Measurements from ENCODE around the gene CD82.
"Not testable (repeated sequence)": the region's sequence is repeated elsewhere in the genome, so short reads cannot be mapped to it uniquely, and the experiment has no call there.

CD82 gene

DNA sequence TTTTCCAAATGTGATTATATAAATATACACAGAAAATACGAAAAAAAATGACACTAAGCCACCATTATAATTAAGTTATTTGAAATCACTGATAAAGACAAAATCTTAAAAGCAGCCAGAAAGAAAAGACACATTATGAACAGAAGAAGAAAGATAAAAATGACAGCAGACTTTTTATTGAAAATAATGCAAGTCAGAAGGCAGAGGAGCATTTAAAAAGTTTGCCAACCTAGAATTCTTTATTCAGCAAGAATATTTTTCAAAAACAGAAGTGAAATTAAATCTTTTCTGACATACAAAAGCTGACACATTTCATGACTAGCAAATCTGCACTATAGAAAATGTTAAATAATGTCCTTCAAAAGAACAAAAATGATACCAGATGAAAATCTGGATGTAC is 77.8 kb downstream of the CD82 start:
- peaks cover 6% of the 10 kb centered on the region for H3K36me3 Mint-ChIP-seq (ENCODE audit: low read depth)
- H3K9me3 Mint-ChIP-seq = peaks cover 42% of the 10 kb centered on the region
- no peak overlapping the region for H3K4me3 Mint-ChIP-seq
- DNase-seq = no peak
- H3K27me3 Mint-ChIP-seq (ENCODE audit: low read depth, poor library complexity) = peaks cover 15% of the 10 kb centered on the region
- TF ChIP-seq, protein P1, sequence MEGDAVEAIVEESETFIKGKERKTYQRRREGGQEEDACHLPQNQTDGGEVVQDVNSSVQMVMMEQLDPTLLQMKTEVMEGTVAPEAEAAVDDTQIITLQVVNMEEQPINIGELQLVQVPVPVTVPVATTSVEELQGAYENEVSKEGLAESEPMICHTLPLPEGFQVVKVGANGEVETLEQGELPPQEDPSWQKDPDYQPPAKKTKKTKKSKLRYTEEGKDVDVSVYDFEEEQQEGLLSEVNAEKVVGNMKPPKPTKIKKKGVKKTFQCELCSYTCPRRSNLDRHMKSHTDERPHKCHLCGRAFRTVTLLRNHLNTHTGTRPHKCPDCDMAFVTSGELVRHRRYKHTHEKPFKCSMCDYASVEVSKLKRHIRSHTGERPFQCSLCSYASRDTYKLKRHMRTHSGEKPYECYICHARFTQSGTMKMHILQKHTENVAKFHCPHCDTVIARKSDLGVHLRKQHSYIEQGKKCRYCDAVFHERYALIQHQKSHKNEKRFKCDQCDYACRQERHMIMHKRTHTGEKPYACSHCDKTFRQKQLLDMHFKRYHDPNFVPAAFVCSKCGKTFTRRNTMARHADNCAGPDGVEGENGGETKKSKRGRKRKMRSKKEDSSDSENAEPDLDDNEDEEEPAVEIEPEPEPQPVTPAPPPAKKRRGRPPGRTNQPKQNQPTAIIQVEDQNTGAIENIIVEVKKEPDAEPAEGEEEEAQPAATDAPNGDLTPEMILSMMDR (IDR thresholded peaks at IDR 0.05) = no peak
- no peaks in the 10 kb centered on the region for H3K4me1 Mint-ChIP-seq
- no peak overlapping the region for H3K27ac Mint-ChIP-seq

DNA sequence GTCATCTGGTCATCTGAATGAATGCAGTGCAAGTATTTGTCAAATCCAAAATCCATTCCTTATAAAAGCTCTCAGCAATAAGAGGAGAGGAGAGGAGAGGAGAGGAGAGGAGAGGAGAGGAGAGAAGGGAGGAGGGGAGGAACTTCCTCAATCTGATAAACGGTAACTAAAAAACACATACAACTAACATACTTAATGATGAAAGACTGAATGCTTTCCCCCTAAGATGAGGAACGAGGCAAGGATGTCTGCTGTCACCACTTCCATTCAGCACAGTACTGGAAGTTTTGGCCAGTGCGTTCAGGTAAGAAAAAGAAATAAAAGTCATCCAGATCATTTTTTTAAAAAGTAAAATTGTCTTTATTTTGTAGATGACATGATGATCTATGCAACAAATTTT is 80.4 kb downstream of the CD82 start:
- peaks cover 8% of the 10 kb centered on the region for H3K27me3 Mint-ChIP-seq (ENCODE audit: low read depth, poor library complexity)
- peaks cover under 1% of the 10 kb centered on the region for H3K4me1 Mint-ChIP-seq
- peaks cover 6% of the 10 kb centered on the region for H3K36me3 Mint-ChIP-seq (ENCODE audit: low read depth)
- no peak overlapping the region for H3K27ac Mint-ChIP-seq
- no peak for DNase-seq
- TF ChIP-seq, protein P1 (IDR thresholded peaks at IDR 0.05) = no peak
- H3K4me3 Mint-ChIP-seq = no peak overlapping the region
- peaks cover 42% of the 10 kb centered on the region for H3K9me3 Mint-ChIP-seq

DNA sequence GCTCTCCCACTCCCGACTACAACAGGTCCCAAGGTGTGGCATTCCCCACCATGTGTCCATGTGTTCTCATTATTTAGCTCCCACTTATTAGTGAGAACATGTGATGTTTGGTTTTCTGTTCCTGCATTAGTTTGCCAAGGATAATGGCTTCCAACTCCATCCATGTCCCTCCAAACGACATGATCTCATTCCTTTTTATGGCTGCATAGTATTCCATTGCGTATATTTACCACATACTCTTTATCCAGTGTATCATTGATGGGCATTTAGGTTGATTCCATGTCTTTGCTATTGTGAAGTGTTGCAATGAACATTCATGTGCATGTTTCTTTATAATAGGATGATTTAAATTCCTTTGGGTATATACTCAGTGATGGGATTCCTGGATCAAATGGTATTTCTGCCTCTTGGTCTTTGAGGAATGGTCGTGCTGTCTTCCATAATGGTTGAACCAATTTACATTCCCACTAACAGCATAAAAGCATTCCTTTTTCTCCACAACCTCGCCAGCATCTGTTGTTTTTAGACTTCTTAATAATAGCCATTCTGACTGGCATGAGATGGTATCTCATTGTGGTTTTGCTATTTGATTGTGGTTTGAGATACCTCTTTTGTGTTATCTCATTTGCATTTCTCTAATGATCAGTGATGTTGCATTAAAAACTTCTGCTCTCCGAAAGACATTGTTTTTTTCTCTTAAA is 81.9 kb downstream of the CD82 start:
- H3K27ac Mint-ChIP-seq; H3K36me3 Mint-ChIP-seq (ENCODE audit: low read depth); H3K4me3 Mint-ChIP-seq; H3K27me3 Mint-ChIP-seq (ENCODE audit: low read depth, poor library complexity); DNase-seq: not testable (repeated sequence)
- peaks cover 34% of the 10 kb centered on the region for H3K9me3 Mint-ChIP-seq
- H3K4me1 Mint-ChIP-seq = peaks cover 16% of the 10 kb centered on the region

DNA sequence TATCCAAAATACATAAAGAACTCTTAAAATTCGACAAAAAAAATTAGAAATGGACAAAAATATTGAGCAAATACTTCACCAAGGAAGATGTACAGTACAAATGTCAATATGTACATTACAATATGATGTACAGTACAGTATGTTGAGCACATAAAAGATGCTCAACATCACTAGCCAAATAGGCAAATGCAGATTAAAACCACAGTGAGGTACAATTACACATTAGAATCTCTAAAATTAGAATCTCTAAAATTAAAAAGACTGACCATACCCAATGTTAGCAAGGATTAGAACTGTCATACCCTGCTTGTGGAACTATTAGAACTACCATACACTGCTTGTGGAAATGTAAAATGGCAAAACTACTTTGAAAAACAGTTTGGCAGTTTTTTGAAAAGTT is 82.6 kb downstream of the CD82 start:
- H3K9me3 Mint-ChIP-seq = peaks cover 27% of the 10 kb centered on the region
- H3K36me3 Mint-ChIP-seq (ENCODE audit: low read depth) = peaks cover under 1% of the 10 kb centered on the region
- DNase-seq = no peak
- H3K4me3 Mint-ChIP-seq = no peak overlapping the region
- no peak overlapping the region for H3K27ac Mint-ChIP-seq
- peaks cover 16% of the 10 kb centered on the region for H3K4me1 Mint-ChIP-seq
- TF ChIP-seq, protein P1 (IDR thresholded peaks at IDR 0.05) = no peak
- peaks cover 4% of the 10 kb centered on the region for H3K27me3 Mint-ChIP-seq (ENCODE audit: low read depth, poor library complexity)

DNA sequence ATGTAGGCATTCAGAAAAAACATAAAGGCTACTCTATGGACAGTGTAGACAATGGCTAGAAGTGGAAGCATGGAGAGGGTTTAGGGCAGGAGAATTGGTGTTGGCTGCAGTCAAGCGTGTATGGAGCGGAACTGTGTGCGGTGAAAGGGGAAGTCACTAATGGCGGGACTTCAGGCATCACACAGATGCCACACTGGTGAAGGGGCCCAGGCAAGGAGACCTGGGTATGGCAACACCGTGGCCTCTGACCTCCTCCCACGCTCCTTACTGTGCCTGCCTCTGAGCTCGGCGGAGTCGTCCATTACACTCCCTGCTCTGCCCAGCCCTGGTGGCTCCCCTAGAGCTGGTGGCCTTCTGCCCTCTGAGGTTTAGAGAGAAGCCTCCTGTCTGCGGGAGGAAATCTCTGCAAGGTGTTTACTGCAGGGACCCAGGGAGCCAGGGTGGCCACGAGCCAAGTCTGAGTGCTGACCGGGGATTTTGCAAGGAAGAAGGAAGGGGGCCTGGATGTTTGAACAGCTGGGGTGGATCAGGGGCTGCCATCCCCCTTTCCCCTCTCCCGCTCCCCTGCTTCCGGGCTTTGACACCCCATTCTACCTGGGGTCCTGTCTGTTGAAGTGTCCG is 86.2 kb downstream of the CD82 start:
- Mint-ChIP-seq H3K36me3 (ENCODE audit: low read depth) (no peaks in the 10 kb centered on the region), H3K27ac (peak overlapping the region; percentile 85), H3K27me3 (ENCODE audit: low read depth, poor library complexity) (peaks cover 4% of the 10 kb centered on the region), H3K4me3 (no peak overlapping the region), H3K4me1 (peaks cover 25% of the 10 kb centered on the region), H3K9me3 (peaks cover 8% of the 10 kb centered on the region)
- TF ChIP-seq, protein P1 (IDR thresholded peaks at IDR 0.05) = no peak
- no peak for DNase-seq

DNA sequence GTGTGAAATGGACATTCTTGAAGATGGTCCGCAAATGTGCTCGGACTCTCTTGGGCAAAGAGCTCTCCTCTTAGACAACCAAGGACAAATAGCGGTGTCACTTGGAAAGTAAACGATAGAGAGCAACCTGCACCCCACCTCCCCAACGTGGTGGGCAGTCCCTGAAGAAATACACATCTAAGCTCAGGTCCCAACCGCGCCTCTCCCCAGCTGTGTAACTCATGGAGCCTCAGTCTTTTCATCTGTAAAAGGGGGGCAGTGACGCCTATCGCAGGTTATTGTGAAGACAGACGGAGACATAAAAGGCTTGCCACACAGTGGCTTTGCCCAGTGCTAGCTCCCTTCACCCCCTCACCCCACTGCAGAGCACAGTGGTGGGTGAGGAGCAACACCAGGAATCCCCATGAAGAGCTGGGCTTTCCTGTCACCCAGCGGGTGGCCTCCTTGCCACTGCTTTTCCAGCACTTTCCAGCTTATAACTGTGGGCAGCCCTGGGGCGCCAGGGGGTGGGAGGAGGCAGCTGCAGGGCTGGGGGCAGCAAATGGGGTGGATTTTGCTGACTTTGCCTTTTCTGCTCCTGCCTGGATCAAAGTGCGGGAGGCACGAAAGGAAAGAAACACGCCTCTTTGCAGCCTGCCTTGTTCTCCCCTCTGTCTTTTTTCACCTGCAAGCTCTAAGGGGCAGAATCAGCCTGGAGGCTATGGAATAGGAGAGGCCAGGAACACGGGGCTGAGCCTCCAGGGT is 87.6 kb downstream of the CD82 start:
- H3K9me3 Mint-ChIP-seq = no peaks in the 10 kb centered on the region
- peaks cover 4% of the 10 kb centered on the region for H3K27me3 Mint-ChIP-seq (ENCODE audit: low read depth, poor library complexity)
- DNase-seq = no peak
- TF ChIP-seq, protein P1 (IDR thresholded peaks at IDR 0.05) = no peak
- H3K4me3 Mint-ChIP-seq = no peak overlapping the region
- no peaks in the 10 kb centered on the region for H3K36me3 Mint-ChIP-seq (ENCODE audit: low read depth)
- H3K27ac Mint-ChIP-seq = no peak overlapping the region
- H3K4me1 Mint-ChIP-seq = peaks cover 25% of the 10 kb centered on the region

Data from nephron progenitor cell (in vitro differentiated cells).